GM19238 (cell line): ENCODE measurements around the gene UBE2QL1.

Experiments
- DNase-seq: peaks from one replicate; pipeline ENCODE4 v3.0.0; 2011; ENCODE audit warnings: low spot score; ENCODE audit not compliant: insufficient read length

Gene UBE2QL1, protein sequence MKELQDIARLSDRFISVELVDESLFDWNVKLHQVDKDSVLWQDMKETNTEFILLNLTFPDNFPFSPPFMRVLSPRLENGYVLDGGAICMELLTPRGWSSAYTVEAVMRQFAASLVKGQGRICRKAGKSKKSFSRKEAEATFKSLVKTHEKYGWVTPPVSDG

DNA sequence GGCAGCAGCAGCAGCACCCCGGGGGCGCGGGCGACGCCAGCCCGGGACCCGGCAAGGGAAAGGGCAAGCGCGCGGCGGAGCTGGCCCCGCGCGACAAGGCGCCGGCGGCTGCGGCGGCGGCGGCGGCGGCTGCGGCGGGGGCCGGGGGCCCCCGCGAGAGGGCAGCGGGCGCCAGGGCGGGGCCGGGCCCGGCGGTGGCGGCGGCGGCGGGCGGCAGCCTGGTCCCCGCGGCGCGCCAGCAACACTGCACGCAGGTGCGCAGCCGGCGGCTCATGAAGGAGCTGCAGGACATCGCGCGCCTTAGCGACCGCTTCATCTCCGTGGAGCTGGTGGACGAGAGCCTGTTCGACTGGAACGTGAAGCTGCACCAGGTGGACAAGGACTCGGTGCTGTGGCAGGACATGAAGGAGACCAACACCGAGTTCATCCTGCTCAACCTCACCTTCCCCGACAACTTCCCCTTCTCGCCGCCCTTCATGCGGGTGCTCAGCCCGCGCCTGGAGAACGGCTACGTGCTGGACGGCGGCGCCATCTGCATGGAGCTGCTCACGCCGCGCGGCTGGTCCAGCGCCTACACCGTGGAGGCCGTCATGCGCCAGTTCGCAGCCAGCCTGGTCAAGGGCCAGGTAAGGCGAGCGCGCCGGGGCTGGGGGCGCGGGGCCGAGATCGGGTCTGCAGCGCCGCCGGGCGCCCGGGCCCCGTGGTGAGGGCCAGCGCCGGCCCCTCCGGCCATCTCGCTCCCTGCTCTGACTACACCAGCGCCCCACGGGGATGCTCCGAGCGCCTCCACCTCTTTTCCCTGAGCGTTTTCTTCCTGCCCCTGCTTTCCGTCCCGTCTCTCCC lies at the start of gene UBE2QL1:
Gene UBE2QL1, plus strand, starts transcription at position 238 of the 843 bp plus-strand sequence. Its CDS starts 35 bp downstream, at position 273.
- peak; percentile 27 for DNase-seq

DNA sequence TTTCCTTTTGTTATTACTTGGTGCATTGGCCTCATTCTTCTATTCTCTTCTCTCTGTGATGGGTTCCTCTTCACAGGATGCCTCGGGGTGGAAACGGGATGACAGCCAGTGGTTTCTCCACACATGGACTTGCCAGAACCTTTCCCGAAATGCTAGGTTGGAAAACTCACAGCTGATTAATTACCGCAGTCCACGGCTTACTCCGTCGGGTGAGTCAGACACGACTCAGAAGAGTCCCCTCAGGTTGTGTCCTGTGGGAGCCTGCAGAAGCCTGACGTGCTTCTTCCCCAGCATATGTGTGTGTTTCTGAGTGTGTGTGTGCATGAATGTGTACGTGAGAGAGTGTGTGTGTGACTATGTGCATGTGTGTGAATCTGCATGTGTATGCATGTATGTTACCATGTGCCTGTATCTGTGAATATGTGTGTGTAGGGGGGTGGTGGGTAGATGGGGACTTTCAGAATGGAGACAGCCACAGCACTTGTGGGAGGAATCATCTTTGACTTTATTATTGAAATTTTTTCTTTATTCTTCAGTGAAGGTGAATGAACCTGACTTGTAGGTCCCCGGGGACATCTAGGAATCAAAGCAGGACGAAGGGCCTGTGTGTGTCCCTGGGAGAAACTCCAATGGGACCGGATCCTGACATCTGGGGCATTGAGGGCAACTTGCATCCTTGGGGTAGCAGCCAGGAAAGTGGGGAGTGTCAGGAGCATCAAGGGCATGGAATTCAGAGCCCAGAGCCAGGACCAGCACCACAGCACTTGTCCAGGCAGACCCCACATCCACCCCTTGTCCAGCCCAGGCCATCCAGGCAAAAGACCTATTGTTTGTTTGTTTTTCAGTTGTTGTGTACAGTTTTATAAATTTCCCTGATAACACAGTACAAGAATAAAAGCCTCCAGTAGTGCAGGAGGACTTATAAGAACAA lies 48.4 kb upstream of the UBE2QL1 start:
- DNase-seq, result no peak

DNA sequence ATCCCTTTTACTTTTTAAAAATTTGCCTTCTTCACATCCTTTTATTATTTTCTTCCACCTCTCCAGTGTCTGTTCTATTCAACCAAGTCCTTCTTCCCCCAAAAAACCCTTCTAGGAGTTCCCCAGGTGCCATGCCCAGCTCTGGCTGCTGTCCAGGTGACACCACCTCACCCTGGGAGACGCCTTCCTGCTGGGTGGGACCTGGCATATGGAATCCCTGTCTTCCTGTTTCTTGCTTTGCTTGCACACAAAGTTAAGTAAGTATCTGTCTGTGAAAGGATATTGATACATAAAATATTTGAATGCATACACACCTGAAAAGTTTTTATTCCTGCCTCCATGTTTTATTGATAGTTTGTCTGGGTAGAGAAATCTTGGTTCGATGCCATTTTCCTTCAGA lies 47.2 kb upstream of the UBE2QL1 start:
- DNase-seq, result no peak

DNA sequence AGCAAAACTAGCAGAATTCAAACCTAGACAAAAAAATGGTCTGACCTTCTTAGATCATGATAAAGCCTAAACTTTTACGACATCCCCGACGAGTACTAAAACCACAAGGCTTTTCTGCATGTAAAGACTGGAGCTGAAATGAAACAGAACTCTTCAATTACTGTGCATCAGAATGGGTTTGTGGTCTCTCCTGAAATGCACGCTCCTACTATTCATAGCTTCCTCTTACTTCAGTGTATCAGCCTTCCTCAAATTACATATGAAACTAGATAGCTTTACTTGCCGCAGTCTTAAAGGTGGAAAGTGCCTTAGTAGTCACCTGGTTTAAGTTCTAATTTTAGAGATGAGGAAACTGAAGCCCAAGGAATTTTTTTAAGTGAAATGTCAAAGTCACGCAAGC lies 45.7 kb upstream of the UBE2QL1 start:
- DNase-seq, result no peak

DNA sequence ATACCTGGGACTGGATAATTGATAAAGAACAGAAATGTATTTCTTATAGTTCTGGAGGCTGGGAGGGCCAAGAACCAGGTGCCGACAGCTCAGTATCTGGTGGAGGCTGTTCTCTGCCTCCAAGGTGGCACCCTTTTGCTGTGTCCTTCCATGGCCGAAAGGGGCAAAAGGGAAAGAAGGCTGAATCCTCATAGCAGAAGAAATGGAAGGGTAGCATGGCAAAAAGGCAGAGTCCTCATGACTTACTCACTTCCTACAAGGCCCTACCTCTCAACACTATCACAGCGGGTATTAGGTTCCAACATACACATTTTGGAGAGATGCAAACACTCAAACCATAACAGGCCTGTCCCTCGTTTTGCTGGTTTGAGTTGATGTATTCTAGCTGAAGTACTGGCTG lies 45.2 kb upstream of the UBE2QL1 start:
- DNase-seq, result no peak

DNA sequence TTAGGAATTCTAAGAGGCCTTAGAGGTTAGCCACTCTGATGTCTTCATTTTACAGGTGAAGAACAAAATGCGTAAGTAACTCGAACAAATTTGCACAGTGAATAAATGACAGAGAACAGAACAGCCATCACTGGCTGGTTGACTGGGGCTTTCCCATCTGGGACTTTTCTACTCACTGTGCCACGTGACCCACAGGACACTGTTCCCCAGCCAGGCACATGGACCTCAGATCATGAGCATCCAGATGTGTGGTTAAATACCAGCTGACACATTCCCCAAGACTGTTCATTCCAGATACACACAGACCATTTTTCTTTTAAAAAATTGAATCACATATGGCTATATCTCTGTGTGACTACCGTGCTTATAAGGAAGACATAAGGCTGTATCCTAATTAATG lies 44.5 kb upstream of the UBE2QL1 start:
- no peak for DNase-seq

DNA sequence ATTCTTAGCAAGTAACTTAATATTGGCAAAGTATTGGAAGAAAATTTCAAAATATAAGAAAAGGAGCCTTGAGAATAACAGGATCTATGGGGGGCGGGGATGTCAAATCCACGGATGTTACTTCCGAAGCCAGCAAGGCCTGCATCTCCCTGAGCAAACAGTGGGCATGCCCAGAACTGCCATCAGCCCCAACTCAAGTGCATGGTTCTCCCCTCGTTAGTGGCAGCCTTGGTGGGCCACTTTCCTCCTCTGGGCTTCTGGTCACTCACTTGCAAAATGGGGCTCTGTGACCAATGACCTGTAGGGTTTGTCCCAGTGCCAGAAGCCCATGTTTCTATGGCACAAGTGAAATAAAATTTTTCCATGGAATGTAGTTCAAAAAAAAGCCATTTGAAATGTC lies 43.1 kb upstream of the UBE2QL1 start:
- DNase-seq, result no peak

DNA sequence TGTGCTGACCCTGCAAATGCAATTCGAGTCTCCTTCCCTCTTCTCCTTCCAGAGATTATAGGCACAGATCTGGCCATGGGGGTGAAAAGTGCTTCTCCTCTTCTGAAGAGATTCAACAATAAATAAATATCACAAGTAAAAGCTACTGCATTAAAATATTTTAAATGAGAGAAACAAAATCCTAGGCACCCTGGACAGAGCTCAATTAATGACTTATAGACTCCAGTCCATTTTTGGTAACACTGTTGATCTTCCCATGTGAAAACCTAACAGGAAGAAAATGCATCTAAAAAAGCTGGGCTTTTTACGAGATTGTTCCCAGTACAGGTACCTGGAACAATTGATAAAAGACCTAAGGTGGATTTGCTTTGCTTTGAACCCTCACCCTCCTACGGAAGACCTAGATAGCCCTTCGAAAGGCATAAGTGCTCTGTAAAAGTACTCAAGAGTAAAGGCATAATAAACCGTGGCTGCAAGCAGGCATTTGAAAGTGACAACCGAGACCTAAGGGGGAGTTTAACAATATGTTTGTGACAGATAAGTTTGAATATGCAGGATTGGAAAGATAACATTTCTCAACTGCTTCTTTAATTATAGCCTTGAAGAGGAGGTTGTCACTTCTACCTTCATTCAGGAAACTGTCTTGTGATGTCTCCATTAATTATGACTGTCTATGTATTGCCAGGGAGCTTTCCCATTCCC lies 41.0 kb upstream of the UBE2QL1 start:
- DNase-seq, result no peak

DNA sequence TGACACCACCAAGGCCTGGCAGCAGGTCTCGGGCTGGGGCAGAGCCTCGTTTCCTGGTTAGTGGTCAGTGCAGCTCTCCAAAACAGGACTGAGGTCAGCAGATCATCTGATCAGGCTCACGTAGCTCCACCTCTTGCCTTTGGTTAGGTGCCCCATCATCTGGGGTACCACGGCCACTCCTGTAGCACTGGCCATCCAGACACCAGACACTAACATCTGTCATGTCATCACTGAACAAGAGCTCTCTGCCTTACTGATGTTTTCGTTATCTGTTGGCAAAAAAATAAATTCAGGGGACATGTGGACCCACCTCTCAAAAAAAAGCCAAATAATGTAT lies 40.4 kb upstream of the UBE2QL1 start:
- no peak for DNase-seq

DNA sequence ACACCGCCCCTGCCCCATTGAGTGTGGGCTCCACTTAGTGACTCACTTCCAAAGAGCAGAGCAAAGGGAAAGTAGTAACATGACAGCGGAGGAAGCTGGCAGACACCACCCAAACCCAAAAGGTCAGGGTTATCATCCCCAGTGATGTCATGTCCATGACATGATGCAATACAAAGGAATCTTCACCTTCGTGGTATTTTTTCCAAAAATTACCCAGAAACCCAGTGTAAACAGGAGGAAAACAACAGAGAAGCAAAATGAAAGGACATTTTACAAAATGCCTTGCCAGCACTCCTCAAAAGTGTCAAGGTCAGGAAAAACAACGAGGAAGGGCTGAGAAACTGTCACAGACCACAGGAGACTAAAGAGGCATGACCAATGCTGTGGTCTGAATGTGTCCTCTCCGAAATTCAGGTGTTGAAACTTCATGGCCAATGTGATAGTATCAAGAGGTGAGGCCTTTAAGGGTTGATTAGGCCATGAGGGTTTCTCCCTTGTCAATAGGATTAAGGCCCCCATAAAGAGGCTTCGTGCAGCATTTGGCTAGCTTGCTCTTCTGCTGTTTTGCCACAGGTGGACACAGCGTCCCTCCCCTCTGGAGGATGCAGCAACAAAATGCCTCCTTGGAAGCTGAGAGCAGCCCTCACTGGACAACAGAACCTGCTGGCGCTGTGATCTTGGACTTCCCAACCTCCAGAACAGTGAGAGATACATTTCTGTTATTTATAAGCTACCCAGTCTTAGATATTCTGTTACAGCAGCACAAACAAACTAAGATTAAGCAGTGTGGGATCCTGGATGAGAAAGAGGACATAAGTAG lies 39.8 kb upstream of the UBE2QL1 start:
- DNase-seq, result no peak

DNA sequence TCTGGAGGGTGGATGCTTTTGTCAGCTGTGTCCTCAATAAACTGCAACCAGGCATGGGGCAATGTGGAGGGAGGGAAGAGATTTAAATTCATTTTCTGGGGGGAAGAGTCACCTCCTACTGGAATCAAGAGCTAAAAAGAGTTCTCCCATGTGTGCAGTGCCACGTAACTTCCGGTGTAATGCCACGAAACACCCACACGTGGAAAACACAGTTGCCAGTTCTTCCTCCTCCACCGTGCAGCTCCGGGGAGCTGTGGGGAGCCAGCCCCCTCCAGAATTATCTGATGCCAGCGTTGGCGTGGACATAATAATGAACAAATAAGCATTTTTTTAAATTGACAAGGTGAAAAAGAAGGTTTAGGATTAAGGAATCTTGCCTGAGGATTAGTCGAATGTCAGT lies 38.2 kb upstream of the UBE2QL1 start:
- DNase-seq, result no peak

DNA sequence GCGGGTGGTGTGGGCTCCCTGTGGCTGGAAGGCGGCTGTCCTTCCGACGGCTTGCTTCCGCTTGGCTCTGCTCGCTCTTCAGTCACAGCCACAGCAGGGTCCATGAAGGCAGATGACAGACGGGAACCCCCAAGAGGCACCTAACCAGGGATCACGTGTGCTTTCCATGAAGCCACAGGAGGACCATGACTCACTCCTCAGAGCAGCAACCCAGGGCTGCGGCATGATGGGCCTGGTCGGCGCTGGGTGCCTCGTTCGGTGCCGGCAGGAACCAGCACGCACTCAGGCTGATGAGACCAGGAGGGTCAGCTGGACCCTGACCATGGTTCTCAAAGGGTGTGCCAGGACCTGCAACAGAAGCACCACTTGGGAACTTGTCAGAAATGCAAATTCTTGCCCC lies 37.5 kb upstream of the UBE2QL1 start:
- no peak for DNase-seq

DNA sequence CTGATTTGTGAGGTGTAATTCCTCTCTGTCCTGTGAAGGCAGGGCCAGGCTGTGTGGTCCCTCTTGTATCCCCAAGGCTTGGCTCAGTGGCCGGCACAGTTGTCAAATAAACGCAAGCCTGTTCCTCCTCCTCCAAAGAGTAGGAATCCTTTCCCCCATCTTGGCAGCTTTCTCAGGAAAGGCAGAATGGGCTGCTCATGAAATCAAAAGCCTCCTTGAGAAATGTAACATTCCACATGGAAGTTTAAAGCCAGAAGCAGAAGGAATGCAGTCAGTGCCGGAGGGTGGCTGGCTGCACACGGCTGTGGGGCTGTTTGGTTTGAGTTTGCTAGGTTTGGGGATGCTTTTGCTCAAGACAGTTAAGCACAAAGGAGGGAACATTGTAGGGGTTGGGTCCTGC lies 35.8 kb upstream of the UBE2QL1 start:
- DNase-seq, result no peak

DNA sequence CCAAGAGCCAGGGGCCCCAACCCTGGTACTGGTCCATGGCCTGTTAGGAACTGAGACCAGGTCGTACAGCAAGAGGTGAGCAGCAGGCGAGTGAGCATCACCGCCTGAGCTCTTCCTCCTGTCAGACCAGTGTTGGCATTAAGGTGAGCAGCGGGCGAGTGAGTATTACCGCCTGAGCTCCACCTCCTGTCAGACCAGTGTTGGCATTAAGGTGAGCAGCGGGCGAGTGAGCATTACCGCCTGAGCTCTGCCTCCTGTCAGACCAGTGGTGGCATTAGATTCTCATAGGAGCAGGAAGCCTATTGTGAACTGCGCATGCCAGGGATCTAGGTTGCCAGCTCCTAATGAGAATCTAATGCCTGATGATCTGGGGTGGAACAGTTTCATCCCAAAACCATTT lies 31.0 kb upstream of the UBE2QL1 start:
- no peak for DNase-seq

DNA sequence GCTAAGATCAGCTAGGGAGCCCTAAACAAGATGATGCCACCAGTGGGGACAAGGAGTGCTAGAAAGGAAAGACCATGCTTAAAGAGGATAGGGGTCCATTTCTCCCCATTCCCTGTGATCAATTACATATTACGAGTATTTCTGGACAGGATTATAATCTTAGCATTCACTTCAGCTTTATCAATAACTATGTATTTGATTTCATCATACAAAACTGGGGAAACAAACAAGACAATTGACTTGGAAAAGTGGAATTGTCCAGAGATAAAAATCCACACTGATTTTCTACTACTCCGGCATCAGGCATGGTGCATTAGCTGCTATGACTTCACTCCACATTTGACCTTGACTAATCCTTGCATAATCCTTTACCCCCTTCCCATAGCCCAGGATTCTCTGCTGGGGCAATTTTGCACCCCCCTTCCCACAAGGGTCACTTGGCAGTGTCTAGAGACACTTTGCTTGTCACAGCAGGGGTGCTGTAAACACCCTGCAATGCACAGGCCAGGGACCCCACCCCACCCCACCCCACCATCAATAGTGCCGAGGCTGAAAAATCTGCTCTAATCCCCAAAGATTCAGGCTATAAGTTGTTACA lies 29.9 kb upstream of the UBE2QL1 start:
- DNase-seq, result no peak

DNA sequence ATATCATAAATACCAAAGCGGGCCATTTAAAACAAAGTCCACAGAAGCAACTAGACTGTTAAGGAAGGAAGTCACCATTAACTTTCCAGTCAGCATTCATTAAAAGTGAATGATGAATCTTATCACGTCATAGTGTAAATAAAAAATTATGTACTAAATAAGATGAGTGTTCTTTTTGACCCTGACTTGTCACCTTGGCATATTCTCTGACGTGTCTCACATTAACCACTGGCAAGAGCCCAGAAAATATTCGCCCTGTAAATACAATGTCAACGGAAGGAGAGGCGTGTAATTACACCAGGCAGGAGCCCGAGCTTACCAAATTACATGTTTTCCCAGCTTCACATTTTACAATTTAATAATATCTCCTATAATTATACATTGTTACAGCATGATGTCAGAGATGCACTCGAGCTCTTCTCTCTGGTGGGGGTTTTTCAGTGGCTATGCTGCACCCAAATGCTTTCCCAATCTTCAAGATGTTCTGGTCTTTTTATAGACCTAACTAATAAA lies 29.3 kb upstream of the UBE2QL1 start:
- DNase-seq, result no peak

DNA sequence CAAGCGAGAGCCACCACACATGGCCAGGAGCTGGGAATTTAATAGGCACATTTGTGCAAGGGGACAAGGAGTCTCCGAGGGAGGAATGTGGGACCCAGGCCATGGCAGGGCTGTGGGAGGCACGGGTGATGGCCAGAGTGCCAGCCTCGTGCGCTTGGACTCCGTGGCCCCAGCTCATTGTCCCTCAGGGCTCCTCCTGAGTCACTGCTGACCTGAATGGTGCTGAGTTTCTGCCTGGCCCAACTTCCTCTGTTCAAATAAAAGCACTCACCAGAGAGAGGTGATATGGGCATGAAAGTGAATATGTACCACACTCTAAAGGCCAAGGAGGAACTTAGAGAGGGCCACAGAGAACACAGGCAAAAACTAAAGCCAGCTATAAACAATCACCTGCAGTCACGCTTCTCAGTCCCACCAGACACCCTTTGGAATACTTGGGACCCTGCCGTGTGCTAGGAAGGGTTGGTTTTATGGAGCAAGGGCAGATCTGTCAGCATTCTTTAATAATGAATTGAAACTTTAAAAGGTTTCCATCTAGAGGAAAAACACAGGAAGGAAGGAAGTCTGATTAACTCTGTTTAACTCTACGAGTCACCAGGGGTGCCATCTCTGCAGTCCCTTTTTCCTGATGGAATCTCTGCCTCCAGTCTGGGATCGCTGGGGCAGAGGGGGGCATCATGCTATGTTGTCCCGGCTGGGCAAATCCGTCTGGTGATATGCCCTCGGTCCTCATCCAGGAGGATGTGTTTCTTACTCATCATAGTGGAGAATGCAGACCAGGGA lies 25.1 kb upstream of the UBE2QL1 start:
- no peak for DNase-seq

DNA sequence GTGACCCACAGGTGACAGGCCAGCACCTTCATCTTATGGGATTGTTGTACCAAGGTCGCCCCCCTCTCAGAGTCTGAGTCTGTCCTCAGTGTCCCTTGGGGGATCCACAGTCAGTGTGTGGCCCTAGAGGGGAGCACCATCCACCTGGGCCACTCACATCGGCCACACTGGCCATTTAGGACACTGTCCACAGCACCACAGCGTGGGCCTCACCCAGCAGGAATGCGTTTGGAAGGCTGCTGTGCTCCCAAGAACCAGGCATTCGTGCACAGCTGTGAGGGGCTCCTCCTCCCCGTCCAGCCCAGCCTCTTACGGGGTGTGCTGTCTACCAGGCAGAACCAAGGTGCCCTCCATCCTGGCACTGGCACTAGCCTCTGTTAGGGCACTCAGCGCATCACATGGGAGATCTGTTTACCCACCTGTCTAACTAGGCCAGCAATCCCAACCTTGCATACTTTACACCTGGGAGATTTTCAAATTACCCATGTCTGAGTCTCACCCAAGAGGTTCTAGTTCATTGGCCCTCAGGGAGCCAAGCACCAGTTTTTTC lies 24.5 kb upstream of the UBE2QL1 start:
- DNase-seq, result no peak

DNA sequence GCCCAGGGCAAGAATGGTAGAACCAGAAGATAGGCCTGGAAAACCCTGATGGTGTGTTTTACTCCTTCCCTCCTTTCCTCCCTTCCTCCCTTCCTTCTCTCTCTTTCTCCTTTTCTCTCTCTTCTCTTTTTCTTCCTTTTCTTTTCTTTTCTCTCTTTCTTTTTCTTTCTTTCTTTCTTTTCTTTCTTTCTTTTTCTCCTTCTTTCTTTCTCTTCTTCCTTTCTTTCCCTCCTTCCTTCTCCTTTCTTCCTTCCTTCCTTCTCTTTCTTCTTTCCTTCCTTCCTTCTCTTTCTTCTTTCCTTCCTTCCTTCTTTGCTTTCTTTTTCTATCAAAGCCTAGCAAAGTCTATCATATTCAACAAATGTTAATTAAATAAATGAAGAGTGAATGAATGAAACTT lies 24.0 kb upstream of the UBE2QL1 start:
- no peak for DNase-seq
